8988T (cell line): ENCODE measurements around the gene MRPS34.

ENCODE experiments used
- DNase-seq: peaks from one replicate; pipeline ENCODE4 v3.0.0; 2011

The MRPS34 gene

DNA sequence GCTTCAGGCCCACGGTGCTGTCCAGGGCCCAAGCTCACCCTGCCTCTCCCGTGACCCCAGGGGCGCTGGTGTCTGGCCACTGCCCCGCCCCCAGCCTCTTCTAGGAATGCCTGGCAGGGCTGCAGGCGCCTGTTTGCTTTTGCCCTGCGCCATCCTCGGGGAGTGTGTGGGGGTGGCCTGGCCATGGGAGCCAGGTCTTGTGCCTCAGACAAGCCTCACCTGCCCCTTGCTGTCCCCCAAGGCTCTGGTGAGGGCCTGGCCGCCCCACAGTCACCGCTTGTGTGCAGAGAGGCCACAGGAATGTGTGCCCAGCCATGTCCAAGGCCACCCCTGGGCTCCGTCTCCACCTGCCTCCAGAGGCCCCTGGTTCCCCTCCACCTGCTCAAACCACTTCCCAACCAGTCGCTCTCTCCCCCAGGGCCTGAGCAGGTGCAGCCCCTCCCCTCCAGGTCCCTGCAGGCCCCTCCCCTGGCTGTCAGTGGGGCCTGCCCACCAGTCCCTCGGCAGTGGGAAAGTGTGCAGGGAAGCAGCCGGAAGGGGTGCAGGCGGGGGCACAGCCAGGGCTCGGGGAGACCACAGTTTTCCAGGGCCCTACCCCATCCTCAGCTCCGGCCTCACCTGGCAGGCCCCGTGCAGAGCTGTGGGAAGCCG lies 21.4 kb upstream of the MRPS34 start:
- DNase-seq, result peak; percentile 9

GRCh38 chr16:1793578-1794220 lies 20.8 kb upstream of the MRPS34 start, which contains the start of gene IGFALS:
Gene IGFALS, minus strand, starts transcription at chr16:1793705. Its CDS starts 53 bp downstream, at chr16:1793652.
- DNase-seq, result peak; percentile 8

DNA sequence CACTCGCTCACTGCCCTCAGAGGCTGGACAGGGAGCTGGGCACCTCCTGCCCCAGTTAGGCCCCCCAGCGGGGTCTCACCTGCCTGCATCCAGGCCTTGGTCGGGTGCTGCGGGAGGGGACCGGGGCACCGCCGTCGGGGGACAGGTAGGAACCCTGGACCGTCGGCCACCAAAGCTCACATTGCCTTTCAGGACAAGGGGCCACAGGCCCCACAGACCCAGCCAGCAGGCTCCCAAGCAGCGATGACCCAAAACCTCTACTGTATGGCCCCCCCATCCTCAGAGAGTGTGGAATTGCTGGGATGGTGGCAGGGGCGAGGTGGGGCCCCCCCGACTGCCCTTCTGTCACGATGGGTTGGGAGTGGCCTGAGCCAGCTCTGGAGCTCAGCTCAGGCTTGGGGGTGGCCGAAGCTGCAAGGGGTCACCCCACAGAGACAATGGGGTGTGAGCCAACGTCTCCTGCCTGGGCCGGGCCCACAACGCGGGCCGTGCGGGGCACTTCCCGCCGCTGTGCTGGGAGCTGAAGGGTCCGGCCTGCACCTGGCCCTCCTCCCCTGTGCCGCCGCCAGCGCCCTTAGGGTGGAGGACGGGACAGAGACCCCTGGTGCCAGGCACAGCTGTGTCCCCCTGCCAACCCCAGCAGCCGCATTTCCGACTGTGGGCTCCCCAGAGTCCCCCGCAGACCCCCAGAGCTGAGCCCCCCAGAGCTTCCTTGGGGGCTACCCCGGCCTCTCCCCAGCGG lies 20.1 kb upstream of the MRPS34 start:
- DNase-seq, result no peak

DNA sequence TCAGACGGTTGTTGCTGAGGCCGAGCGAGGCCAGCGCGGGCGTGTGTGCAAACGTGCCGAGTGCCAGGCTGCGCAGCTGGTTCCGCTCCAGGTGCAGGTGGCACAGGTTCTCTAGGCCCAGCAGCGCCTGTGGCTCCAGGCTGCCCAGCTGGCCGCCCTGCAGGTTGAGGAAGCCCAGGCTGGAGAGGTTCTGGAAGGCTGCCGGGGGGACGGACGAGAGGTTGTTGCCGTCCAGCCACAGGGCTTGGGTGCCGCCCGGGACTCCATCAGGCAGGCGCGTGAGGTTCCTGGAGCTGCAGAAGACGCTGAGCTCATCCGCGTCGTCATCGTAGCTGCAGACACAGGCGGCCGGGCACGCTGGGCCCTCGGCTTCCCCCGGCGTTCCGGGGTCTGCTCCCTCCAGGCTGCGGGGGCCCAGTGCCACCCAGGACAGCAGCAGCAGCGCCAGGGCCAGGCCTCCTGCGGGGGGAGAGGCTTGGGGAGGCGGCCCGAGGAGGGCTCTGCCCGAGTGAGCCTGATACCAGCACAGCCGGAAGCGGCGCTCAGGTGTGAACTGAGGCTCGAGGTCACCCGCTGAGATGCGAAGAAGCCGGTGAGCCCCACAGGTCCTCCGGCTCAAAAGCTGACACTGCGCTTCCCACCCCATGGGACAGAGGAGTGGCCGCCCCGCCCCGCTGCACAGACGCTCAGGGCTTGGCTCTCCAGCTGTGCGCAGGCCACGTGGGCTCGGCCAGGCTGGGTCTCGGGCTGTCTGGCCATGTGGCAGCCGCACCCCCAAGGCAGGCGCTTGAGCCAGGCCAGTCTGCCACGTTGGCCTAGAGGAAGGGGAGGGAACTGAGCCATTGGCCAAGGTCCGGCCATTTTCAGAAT lies 19.2 kb upstream of the MRPS34 start:
- no peak for DNase-seq

GRCh38 chr16:1791256-1791942 lies 18.5 kb upstream of the MRPS34 start:
- DNase-seq, result no peak

- DNase-seq, result no peak
These were observed 17.8 kb upstream of the MRPS34 start for GRCh38 chr16:1790611-1791255.

DNA sequence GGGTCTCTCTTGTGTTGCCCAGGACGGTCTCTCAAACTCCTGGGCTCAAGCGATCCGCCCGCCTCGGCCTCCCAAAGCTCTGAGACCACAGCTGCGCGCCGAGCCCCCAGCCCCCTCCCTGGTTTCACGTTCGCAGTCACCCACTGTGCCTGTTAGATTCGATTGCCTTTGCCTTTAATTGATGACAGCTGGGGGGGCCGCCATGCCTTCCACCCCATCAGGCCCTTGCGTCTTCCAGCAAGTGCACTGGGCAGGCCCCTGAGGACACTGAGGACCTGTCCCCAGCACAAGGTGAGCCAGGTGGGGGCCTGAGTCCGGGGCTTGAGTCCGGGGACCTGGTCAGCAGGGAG lies 17.3 kb upstream of the MRPS34 start:
- no peak for DNase-seq

GRCh38 chr16:1789643-1790045 lies 16.7 kb upstream of the MRPS34 start:
- no peak for DNase-seq

GRCh38 chr16:1788708-1789100 lies 15.8 kb upstream of the MRPS34 start:
- no peak for DNase-seq

DNA sequence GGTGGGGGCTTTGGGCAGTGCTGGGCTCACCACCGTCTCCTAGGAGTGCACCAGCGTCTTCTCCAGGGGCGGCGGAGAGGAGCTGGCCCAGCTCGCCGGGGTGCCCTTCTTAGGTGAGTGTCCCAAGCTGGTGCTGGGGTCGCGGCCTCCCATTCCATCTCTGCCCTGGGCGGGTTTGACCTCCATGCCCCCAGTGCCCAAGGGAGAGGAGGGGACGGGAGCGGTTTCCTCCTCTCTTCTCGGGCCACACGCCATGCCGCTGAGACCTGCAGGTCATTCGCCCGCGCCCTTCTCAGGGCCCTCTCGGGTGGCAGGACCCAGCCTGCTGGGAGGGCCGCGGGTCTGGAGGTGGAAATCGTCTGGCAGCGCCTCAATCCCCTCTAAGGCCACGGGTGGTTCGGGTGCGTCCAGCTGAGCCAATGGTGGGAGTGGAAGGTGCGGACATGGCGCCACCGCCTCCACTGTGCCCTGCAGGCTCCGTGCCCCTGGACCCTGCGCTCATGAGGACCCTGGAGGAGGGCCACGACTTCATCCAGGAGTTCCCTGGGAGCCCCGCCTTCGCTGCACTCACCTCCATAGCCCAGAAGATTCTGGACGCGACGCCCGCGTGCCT lies 15.3 kb upstream of the MRPS34 start:
- no peak for DNase-seq

- no peak for DNase-seq
These were observed 14.6 kb upstream of the MRPS34 start for GRCh38 chr16:1787322-1788094.

DNA sequence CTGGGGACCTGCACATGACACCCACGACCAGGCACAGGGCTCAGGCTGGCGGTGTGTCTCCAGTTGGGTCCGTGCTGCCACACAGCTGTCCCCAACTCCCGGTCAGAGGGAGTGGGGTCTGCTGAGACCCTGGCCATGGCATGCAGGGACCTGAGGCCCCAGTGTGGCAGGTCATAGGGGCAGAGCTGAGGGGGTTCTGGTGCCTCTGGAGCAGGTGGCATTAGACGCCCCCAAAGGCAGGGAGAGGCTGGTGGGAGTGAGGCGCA lies 14.1 kb upstream of the MRPS34 start:
- no peak for DNase-seq

GRCh38 chr16:1786242-1787055 lies 13.5 kb upstream of the MRPS34 start:
- peak; percentile 13 for DNase-seq

DNA sequence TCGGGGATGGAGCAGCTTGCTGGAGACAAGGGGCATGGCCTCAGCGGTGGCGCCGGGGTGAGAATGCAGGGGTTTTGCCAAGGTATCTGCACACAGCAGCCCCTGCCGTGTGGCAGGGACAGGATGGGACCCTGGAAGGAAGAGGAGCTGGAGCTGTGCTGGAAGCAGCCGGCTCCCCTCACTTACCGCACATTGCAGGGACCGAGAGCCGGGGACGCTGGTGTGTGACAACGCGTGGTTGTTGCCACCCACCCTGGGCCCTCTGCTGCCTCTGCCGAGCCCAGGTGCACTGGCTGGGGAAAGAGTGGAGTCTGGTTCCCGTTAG lies 12.9 kb upstream of the MRPS34 start:
- no peak for DNase-seq

- no peak for DNase-seq
These were observed 12.3 kb upstream of the MRPS34 start for GRCh38 chr16:1784977-1785845.

GRCh38 chr16:1782408-1783264 lies 9.7 kb upstream of the MRPS34 start, which contains the start of the genes NUBP2 and SPSB3:
Gene NUBP2, plus strand, starts transcription at chr16:1782960. Its CDS starts 61 bp downstream, at chr16:1783021.
Gene SPSB3, minus strand, starts transcription at chr16:1782571. Its CDS starts 1,088 bp downstream, at chr16:1781483.
- peak; percentile 95 for DNase-seq

DNA sequence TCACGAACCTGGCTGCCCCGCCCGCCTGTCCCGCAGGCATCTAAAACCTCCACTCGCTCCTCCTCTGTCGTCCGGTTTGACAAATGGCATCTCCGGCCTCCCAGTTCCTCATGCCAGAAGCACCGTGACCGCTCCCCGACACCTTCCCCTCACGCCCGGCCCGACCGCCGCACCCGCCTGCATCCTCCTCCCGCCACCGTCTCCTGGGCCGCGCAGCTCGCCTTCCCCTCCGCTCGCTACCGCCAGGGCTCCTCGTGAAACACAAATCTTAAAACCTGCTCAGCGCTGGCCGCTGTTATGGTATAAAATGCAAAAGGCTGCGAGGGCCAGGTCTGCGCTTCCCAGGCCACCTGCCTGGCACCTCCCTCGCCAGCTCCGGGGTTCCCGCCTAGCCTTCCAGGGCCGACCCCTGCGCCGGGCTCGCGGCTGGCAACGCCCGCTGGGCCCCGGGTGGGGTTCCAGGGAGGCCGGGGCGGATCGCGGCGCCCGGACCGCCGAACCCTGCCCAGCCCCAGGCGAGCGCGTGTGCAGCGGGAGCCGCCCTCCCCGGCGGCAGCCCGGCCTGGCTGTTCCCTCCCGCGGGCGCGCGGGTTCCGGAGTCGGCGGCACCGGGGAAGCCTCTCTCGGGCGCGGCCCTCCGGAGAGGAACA lies 8.9 kb upstream of the MRPS34 start:
- peak; percentile 46 for DNase-seq
